Measurements from ENCODE around the gene CAPN2.

The CAPN2 gene

GRCh38 chr1:223755432-223755792 is 43.1 kb downstream of the CAPN2 start:
- no peak overlapping the region for H3K27ac ChIP-seq
- no peak for TF ChIP-seq CTCF (conservative IDR thresholded peaks at IDR 0.05)

GRCh38 chr1:223755992-223756775 is 43.8 kb downstream of the CAPN2 start:
- no peak for TF ChIP-seq CTCF (conservative IDR thresholded peaks at IDR 0.05)
- H3K27ac ChIP-seq = no peak overlapping the region

- no peak overlapping the region for H3K27ac ChIP-seq
- no peak for TF ChIP-seq CTCF (conservative IDR thresholded peaks at IDR 0.05)
Measured at GRCh38 chr1:223756806-223757700, 44.7 kb downstream of the CAPN2 start.

- no peak for TF ChIP-seq CTCF (conservative IDR thresholded peaks at IDR 0.05)
- no peak overlapping the region for H3K27ac ChIP-seq
Measured at GRCh38 chr1:223758734-223759133, 46.4 kb downstream of the CAPN2 start.

- H3K27ac ChIP-seq = no peak overlapping the region
- no peak for TF ChIP-seq CTCF (conservative IDR thresholded peaks at IDR 0.05)
Measured at GRCh38 chr1:223759273-223759672, 46.9 kb downstream of the CAPN2 start.

- no peak overlapping the region for H3K27ac ChIP-seq
- no peak for TF ChIP-seq CTCF (conservative IDR thresholded peaks at IDR 0.05)
Measured at GRCh38 chr1:223760833-223761232, 48.5 kb downstream of the CAPN2 start.

GRCh38 chr1:223761411-223761810 is 49.1 kb downstream of the CAPN2 start:
- TF ChIP-seq CTCF (conservative IDR thresholded peaks at IDR 0.05) = no peak

More at GRCh38 chr1:223761411-223761810, 49.1 kb downstream of the CAPN2 start:
- H3K27ac ChIP-seq = no peak overlapping the region

Measured in VCaP (cell line).